HG03135 (cell line): ENCODE measurements around the gene GPR155.

Experiments
- ATAC-seq: cut with Tn5 transposase; IDR thresholded peaks from one replicate; pipeline ENCODE4 v1.9.1; 2021; ENCODE audit warnings: mild to moderate bottlenecking, moderate library complexity; ENCODE audit not compliant: unreplicated experiment

Gene GPR155

GRCh38 chr2:174383796-174384195 lies 103.0 kb downstream of the GPR155 start:
- no peak for ATAC-seq
